Smooth muscle cell (in vitro differentiated cells): ENCODE data around the gene POT1. TPM values are rescaled to one million over a fixed set of nuclear protein-coding genes. Genes with fewer than 3 reads are reported as not detected.

Source experiments
- DNase-seq: peaks from one replicate; lab custom pipeline; 2025; ENCODE audit not compliant: unreplicated experiment; lab: John Stamatoyannopoulos, UW
- H2AFZ ChIP-seq: fragments of 200-600 bp; sonication (generic); 2 replicates; pipeline ENCODE4 v1.6.0; 2016; ENCODE audit warnings: antibody characterized with exemption, low read depth, mild to moderate bottlenecking
- H3F3A ChIP-seq: fragments of 200-600 bp; sonication (generic); 2 replicates; pipeline ENCODE4 v1.6.0; 2017; ENCODE audit warnings: antibody characterized with exemption, low read depth
- H3K27ac ChIP-seq: fragments of 200-600 bp; sonication (generic); 2 replicates; pipeline ENCODE4 v1.5.1; 2016; ENCODE audit warnings: low read depth, mild to moderate bottlenecking
- H3K27me3 ChIP-seq: fragments of 200-600 bp; sonication (generic); 2 replicates; pipeline ENCODE4 v1.6.1; 2016; ENCODE audit warnings: low read depth, mild to moderate bottlenecking
- H3K36me3 ChIP-seq: fragments of 200-600 bp; sonication (generic); 2 replicates; pipeline ENCODE4 v1.5.1; 2016; ENCODE audit warnings: low read depth
- H3K4me1 ChIP-seq: fragments of 200-600 bp; sonication (generic); 2 replicates; pipeline ENCODE4 v1.5.1; 2016; ENCODE audit warnings: low read depth
- H3K4me2 ChIP-seq: fragments of 200-600 bp; sonication (generic); 2 replicates; pipeline ENCODE4 v1.6.0; 2016; ENCODE audit warnings: mild to moderate bottlenecking
- H3K4me3 ChIP-seq: fragments of 200-600 bp; sonication (generic); 2 replicates; pipeline ENCODE4 v1.5.1; 2016; ENCODE audit warnings: mild to moderate bottlenecking
- H3K79me2 ChIP-seq: fragments of 200-600 bp; sonication (generic); 2 replicates; pipeline ENCODE4 v1.6.0; 2016; ENCODE audit warnings: low read depth, mild to moderate bottlenecking
- H3K9ac ChIP-seq: fragments of 200-600 bp; sonication (generic); 2 replicates; pipeline ENCODE4 v1.6.0; 2016; ENCODE audit warnings: low read depth
- H3K9me3 ChIP-seq: fragments of 200-600 bp; sonication (generic); replicated peaks from 2 replicates; pipeline ENCODE4 v1.5.1; 2016; ENCODE audit warnings: low read depth
- H4K20me1 ChIP-seq: fragments of 200-600 bp; sonication (generic); 2 replicates; pipeline ENCODE4 v1.6.0; 2016; ENCODE audit warnings: low read depth
- WGBS: methylation state at CpG from one replicate; pipeline ENCODE4 v1.1.7; 2016; ENCODE audit warnings: low lambda C conversion rate; 5-methylcytosine and 5-hydroxymethylcytosine counted together
- polyA plus RNA-seq: library from polyadenylated mRNA; unstranded; fragments of >200 nt; fragmentation: Nextera tagmentation; extraction: Ambion mirVana; gene quantifications from 2 replicates; pipeline ENCODE4 v1.2.1, GENCODE V29; 2016
- total RNA-seq: library from RNA; depleted of rRNA; stranded (reverse); fragments of >200 nt; gene quantifications from 2 replicates; pipeline ENCODE4 v1.2.3, GENCODE V29; 2014
- TF ChIP-seq, protein P1 (sequence below): fragments of 200-600 bp; sonication (generic); IDR thresholded peaks from 2 replicates; pipeline ENCODE4 v1.5.1; 2017; ENCODE audit warnings: borderline replicate concordance, mild to moderate bottlenecking, antibody characterized with exemption; ENCODE audit not compliant: insufficient read depth, poor library complexity, severe bottlenecking

Gene POT1
- total and polyA plus RNA-seq, 2 experiments from 2014 or later = 12.2 to 35.5 TPM

DNA sequence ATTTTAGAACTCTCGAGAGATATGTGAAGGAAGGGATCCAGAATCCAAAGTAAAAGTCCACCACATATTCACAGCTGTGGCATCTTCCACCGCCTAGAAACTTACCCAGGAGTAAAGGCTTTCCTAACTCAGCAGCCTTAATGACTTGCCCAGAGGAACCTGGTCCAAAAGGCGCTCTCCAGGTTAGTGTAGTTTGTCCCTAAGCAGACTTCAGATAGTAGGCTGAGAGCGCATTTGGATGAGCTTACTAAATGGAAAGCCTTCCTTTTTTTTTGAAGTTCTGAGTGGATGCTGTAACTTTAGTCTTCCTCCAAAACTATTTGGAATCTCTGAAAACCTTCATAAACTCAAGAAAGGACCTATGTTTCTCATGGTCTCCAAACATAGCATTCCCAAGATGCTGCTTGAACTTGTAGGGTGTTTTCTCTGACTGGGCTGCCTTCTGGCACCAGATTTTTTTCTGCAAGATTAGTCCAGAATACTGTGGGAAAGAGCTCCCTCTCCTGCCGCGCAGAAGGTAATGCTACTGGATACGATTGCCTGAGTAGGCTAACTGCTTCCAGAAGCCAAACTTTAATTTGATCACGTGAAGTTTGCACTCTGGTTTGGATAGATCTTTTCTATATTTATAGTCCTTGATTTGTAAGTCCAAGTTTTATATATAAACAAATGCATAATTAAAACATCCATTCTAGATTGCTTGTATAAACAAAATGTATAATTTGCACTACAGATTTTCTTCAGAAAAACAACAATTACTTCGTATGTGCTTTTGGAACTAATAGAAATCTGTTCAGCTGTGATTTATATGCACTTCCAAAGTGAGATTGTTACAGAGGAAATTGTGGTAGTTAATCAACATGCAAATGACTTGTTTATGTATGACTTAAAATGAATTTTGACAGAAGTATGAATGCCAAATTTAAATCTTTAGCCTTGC, 144.5 kb downstream of the POT1 start:
- Histone ChIP-seq H3K79me2 (no peaks in the 10 kb centered on the region), H3K27me3 (no peaks in the 10 kb centered on the region), H3K4me3 (no peak overlapping the region), H3F3A (no peaks in the 10 kb centered on the region), H2AFZ (peak overlapping the region; percentile 17), H3K27ac (no peak overlapping the region), H3K4me1 (no peaks in the 10 kb centered on the region), H4K20me1 (no peaks in the 10 kb centered on the region), H3K9ac (no peak overlapping the region), H3K4me2 (no peak overlapping the region), H3K9me3 (no peaks in the 10 kb centered on the region), H3K36me3 (no peaks in the 10 kb centered on the region)
- TF ChIP-seq, protein P1, sequence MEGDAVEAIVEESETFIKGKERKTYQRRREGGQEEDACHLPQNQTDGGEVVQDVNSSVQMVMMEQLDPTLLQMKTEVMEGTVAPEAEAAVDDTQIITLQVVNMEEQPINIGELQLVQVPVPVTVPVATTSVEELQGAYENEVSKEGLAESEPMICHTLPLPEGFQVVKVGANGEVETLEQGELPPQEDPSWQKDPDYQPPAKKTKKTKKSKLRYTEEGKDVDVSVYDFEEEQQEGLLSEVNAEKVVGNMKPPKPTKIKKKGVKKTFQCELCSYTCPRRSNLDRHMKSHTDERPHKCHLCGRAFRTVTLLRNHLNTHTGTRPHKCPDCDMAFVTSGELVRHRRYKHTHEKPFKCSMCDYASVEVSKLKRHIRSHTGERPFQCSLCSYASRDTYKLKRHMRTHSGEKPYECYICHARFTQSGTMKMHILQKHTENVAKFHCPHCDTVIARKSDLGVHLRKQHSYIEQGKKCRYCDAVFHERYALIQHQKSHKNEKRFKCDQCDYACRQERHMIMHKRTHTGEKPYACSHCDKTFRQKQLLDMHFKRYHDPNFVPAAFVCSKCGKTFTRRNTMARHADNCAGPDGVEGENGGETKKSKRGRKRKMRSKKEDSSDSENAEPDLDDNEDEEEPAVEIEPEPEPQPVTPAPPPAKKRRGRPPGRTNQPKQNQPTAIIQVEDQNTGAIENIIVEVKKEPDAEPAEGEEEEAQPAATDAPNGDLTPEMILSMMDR = peak; percentile 89
- WGBS = 53% methylated on average over 9 of the region's 9 CpGs
- no peak for DNase-seq

DNA sequence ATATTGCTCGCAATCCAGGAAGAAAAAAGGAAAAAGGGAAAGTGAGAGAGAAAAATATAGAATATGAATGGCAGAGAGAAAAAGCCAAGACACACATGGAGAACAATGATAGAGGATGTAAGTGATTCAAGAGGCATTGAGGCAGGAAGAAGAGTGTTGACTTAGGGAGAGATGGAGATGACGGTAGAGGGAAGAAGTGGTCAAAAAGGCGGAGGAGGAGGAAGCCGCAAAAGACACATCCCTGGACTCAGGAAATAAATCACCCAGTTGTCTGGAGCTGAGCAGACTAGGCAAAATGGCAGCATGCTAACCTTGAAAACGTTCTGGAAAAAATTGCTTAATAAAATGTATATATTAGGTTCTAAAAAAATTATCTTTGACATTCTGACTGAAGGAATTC, 146.4 kb downstream of the POT1 start:
- H3K36me3 ChIP-seq = no peaks in the 10 kb centered on the region
- 93% methylated on average over 5 of the region's 5 CpGs for WGBS

DNA sequence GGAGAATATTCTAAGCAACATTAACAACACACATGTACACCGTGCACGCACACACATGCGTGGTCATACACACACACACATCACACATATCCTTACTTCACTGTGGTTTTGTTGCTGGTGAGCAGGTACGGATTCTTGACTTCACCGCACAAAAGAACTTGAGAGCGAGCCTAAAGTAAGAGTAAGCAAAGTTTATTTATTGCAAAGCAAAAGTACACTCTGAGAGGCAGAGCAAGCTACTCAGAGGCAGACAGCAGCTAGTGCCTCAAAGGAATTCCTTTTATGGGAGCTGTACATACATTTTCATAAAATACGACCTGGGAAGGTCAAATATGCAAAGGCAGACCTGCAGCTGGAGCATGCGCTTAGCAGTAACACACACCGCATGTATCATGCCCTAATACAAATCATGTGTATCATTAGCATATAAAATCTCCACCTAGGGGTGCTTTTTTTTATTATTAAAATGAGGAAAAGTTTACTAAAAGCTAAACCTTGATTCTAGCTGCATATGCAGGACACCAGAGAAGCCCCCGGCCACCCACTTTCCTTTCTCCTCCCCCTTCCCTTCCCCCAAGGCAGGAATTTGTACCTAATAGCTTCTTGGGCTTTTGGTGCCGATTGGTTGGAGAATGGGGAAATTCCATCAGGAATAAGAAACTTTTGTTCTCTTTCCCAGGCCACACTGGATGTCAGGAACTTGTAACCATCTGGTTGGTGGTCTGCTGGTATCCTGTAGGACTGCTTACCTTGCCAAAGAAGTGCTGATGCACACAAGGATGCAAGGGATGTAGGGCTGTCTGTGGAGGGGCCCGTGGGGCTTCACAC, 147.5 kb downstream of the POT1 start:
- Histone ChIP-seq H3K9ac (no peak overlapping the region), H3K9me3 (no peaks in the 10 kb centered on the region), H3K79me2 (no peaks in the 10 kb centered on the region), H3K36me3 (no peaks in the 10 kb centered on the region), H2AFZ (no peak overlapping the region), H3K27ac (no peak overlapping the region), H3K4me1 (no peaks in the 10 kb centered on the region), H3K27me3 (no peaks in the 10 kb centered on the region), H3F3A (no peaks in the 10 kb centered on the region), H4K20me1 (no peaks in the 10 kb centered on the region), H3K4me3 (no peak overlapping the region), H3K4me2 (no peak overlapping the region)
- WGBS = 84% methylated on average over 12 of the region's 12 CpGs
- no peak for DNase-seq
- TF ChIP-seq, protein P1 = no peak

More for the DNA sequence above, 146.4 kb downstream of the POT1 start:
- H3K4me3 ChIP-seq = no peak overlapping the region
- no peak overlapping the region for H3K4me2 ChIP-seq
- H3K4me1 ChIP-seq = no peaks in the 10 kb centered on the region
- H3K79me2 ChIP-seq = no peaks in the 10 kb centered on the region
- no peaks in the 10 kb centered on the region for H3K27me3 ChIP-seq
- no peak overlapping the region for H3K27ac ChIP-seq
- no peak overlapping the region for H2AFZ ChIP-seq
- no peaks in the 10 kb centered on the region for H3F3A ChIP-seq
- H3K9me3 ChIP-seq = no peaks in the 10 kb centered on the region
- DNase-seq = no peak
- H4K20me1 ChIP-seq = no peaks in the 10 kb centered on the region
- no peak overlapping the region for H3K9ac ChIP-seq
- TF ChIP-seq, protein P1 = no peak
